SK-N-SH treated with all-trans-retinoic acid at 6 μM for 48 hours (cell line): ENCODE results near the gene TRAPPC2L.

Experiments
- ATAC-seq: fragments of 200-7000 bp; cut with Tn5 transposase; 3 replicates; pipeline ENCODE4 v1.9.1; 2020; ENCODE audit warnings: mild to moderate bottlenecking, moderate library complexity
- ARNTL ChIP-seq: fragments of 450-650 bp; formaldehyde crosslinking; IDR thresholded peaks from 2 replicates; pipeline ENCODE4 v1.5.0; 2020; ENCODE audit warnings: low read depth, mild to moderate bottlenecking, moderate library complexity, borderline replicate concordance
- BACH2 ChIP-seq: fragments of 250-450 bp; sonication (Bioruptor Pico); IDR thresholded peaks from 2 replicates; pipeline ENCODE4 v1.9.0; 2021; ENCODE audit warnings: mild to moderate bottlenecking, borderline replicate concordance
- CSDC2 ChIP-seq: fragments of 250-450 bp; sonication (Bioruptor Pico); IDR thresholded peaks from 2 replicates; pipeline ENCODE4 v1.5.0; 2020; ENCODE audit warnings: mild to moderate bottlenecking, moderate library complexity
- CSRNP3 ChIP-seq: fragments of 250-450 bp; sonication (Bioruptor Pico); IDR thresholded peaks from 2 replicates; pipeline ENCODE4 v1.5.1; 2021; ENCODE audit warnings: mild to moderate bottlenecking, moderate library complexity
- ESRRG ChIP-seq: fragments of 250-450 bp; sonication (Bioruptor Pico); IDR thresholded peaks from 2 replicates; pipeline ENCODE4 v1.6.1; 2021; ENCODE audit warnings: mild to moderate bottlenecking
- GLIS3 ChIP-seq: fragments of 250-450 bp; sonication (Bioruptor Pico); IDR thresholded peaks from 2 replicates; pipeline ENCODE4 v1.5.0; 2020; ENCODE audit warnings: mild to moderate bottlenecking, moderate library complexity
- ISL1 ChIP-seq: fragments of 250-450 bp; sonication (Bioruptor Pico); IDR thresholded peaks from 2 replicates; pipeline ENCODE4 v2.1.2; 2022; ENCODE audit warnings: mild to moderate bottlenecking, moderate library complexity
- OSR1 ChIP-seq: fragments of 250-450 bp; sonication (Bioruptor Pico); IDR thresholded peaks from 2 replicates; pipeline ENCODE4 v1.8.0; 2022; ENCODE audit warnings: moderate library complexity, mild to moderate bottlenecking, inconsistent platforms
- PATZ1 ChIP-seq: fragments of 250-450 bp; sonication (Bioruptor Pico); IDR thresholded peaks from 2 replicates; pipeline ENCODE4 v1.8.0; 2020; ENCODE audit warnings: mild to moderate bottlenecking, moderate library complexity, borderline replicate concordance
- POU6F1 ChIP-seq: fragments of 250-450 bp; sonication (Bioruptor Pico); IDR thresholded peaks from 2 replicates; pipeline ENCODE4 v1.8.0; 2021; ENCODE audit warnings: low read depth, mild to moderate bottlenecking, moderate library complexity, borderline replicate concordance
- PPARA ChIP-seq: fragments of 250-450 bp; sonication (Bioruptor Pico); IDR thresholded peaks from 2 replicates; pipeline ENCODE4 v1.5.0; 2020; ENCODE audit warnings: mild to moderate bottlenecking, borderline replicate concordance
- RARB ChIP-seq: fragments of 250-450 bp; sonication (Bioruptor Pico); IDR thresholded peaks from 2 replicates; pipeline ENCODE4 v1.8.0; 2021; ENCODE audit warnings: mild to moderate bottlenecking, moderate library complexity
- SNAI2 ChIP-seq: fragments of 250-450 bp; sonication (Bioruptor Pico); IDR thresholded peaks from 2 replicates; pipeline ENCODE4 v1.5.0; 2020; ENCODE audit warnings: mild to moderate bottlenecking, moderate library complexity
- TCF4 ChIP-seq: fragments of 250-450 bp; sonication (Bioruptor Pico); IDR thresholded peaks from 2 replicates; pipeline ENCODE4 v1.8.0; 2021; ENCODE audit warnings: mild to moderate bottlenecking, moderate library complexity, borderline replicate concordance
- TOX ChIP-seq: fragments of 250-450 bp; sonication (Bioruptor Pico); IDR thresholded peaks from 2 replicates; pipeline ENCODE4 v1.8.0; 2021; ENCODE audit warnings: mild to moderate bottlenecking, moderate library complexity, borderline replicate concordance
- ZC3H10 ChIP-seq: fragments of 250-450 bp; sonication (Bioruptor Pico); IDR thresholded peaks from 2 replicates; pipeline ENCODE4 v1.5.1; 2021; ENCODE audit warnings: mild to moderate bottlenecking, moderate library complexity
- ZFP3 ChIP-seq: fragments of 250-450 bp; sonication (Bioruptor Pico); IDR thresholded peaks from 2 replicates; pipeline ENCODE4 v1.5.0; 2020; ENCODE audit warnings: mild to moderate bottlenecking, moderate library complexity
- ZFP30 ChIP-seq: fragments of 450-650 bp; formaldehyde crosslinking; IDR thresholded peaks from 2 replicates; pipeline ENCODE4 v1.5.0; 2022; ENCODE audit warnings: mild to moderate bottlenecking, moderate library complexity
- ZNF565 ChIP-seq: fragments of 450-650 bp; formaldehyde crosslinking; conservative IDR thresholded peaks from 2 replicates; pipeline ENCODE4 v1.5.0; 2020; ENCODE audit warnings: low read depth, mild to moderate bottlenecking, moderate library complexity
- ZNF70 ChIP-seq: fragments of 450-650 bp; formaldehyde crosslinking; IDR thresholded peaks from 2 replicates; pipeline ENCODE4 v1.5.0; 2020; ENCODE audit warnings: mild to moderate bottlenecking, moderate library complexity
- ZNF8 ChIP-seq: fragments of 450-650 bp; formaldehyde crosslinking; IDR thresholded peaks from 2 replicates; pipeline ENCODE4 v1.5.0; 2020; ENCODE audit warnings: mild to moderate bottlenecking, moderate library complexity

Gene TRAPPC2L

GRCh38 chr16:88836791-88837190 is 20.1 kb upstream of the TRAPPC2L start:
- TF ChIP-seq POU6F1 (CRISPR knock-in tag) (no peak), TOX (CRISPR knock-in tag) (no peak), CSDC2 (CRISPR knock-in tag) (no peak), ZNF70 (no peak), SNAI2 (CRISPR knock-in tag) (no peak), ISL1 (no peak), PATZ1 (CRISPR knock-in tag) (no peak)
- ATAC-seq = no peak

- ATAC-seq = no peak
- TF ChIP-seq ARNTL (CRISPR knock-in tag) (no peak), CSRNP3 (no peak), OSR1 (no peak), ZC3H10 (CRISPR knock-in tag) (no peak), ZNF565 (CRISPR knock-in tag) (no peak), ZFP30 (CRISPR knock-in tag) (no peak), BACH2 (CRISPR knock-in tag) (no peak), ZNF8 (CRISPR knock-in tag) (no peak), SNAI2 (CRISPR knock-in tag) (no peak), CSDC2 (CRISPR knock-in tag) (no peak), RARB (CRISPR knock-in tag) (no peak), PATZ1 (CRISPR knock-in tag) (no peak), TCF4 (CRISPR knock-in tag) (no peak), ZFP3 (CRISPR knock-in tag) (no peak), ISL1 (no peak), ZNF70 (no peak)
Measured at GRCh38 chr16:88837806-88838205, 19.1 kb upstream of the TRAPPC2L start.

- no peak for ATAC-seq
- TF ChIP-seq TOX (CRISPR knock-in tag) (no peak), ESRRG (CRISPR knock-in tag) (no peak), ZNF70 (no peak), CSRNP3 (no peak), BACH2 (CRISPR knock-in tag) (no peak), RARB (CRISPR knock-in tag) (no peak), PPARA (CRISPR knock-in tag) (no peak), POU6F1 (CRISPR knock-in tag) (no peak), ZFP30 (CRISPR knock-in tag) (no peak), CSDC2 (CRISPR knock-in tag) (no peak), PATZ1 (CRISPR knock-in tag) (no peak), ZNF8 (CRISPR knock-in tag) (no peak), ISL1 (no peak), SNAI2 (CRISPR knock-in tag) (no peak), TCF4 (CRISPR knock-in tag) (no peak), GLIS3 (CRISPR knock-in tag) (no peak), ZC3H10 (CRISPR knock-in tag) (no peak), ZFP3 (CRISPR knock-in tag) (no peak), ARNTL (CRISPR knock-in tag) (no peak)
- TF ChIP-seq, all 23 proteins: peak for 0
Measured at GRCh38 chr16:88838566-88838965, 18.4 kb upstream of the TRAPPC2L start.
